K562 treated with DMSO at 1 percent for 24 hours (cell line): Measurements from ENCODE around the gene IQCC. TPM values are rescaled to one million over a fixed set of nuclear protein-coding genes. Genes with fewer than 3 reads are reported as not detected.

Experiments
- total RNA-seq: library from RNA; unstranded; fragments of 300-600 nt; gene quantifications from 2 replicates; pipeline ENCODE4 v1.2.3, GENCODE V29; 2022; ENCODE audit warnings: low read depth; ENCODE audit not compliant: insufficient read depth

The IQCC gene
- total RNA-seq: 5.7 and 6.1 TPM in 2 replicates

GRCh38 chr1:32205401-32206370, at the start of gene IQCC:
Gene IQCC, plus strand, starts transcription at chr1:32205671. Its CDS starts 11 bp downstream, at chr1:32205682.

DNA sequence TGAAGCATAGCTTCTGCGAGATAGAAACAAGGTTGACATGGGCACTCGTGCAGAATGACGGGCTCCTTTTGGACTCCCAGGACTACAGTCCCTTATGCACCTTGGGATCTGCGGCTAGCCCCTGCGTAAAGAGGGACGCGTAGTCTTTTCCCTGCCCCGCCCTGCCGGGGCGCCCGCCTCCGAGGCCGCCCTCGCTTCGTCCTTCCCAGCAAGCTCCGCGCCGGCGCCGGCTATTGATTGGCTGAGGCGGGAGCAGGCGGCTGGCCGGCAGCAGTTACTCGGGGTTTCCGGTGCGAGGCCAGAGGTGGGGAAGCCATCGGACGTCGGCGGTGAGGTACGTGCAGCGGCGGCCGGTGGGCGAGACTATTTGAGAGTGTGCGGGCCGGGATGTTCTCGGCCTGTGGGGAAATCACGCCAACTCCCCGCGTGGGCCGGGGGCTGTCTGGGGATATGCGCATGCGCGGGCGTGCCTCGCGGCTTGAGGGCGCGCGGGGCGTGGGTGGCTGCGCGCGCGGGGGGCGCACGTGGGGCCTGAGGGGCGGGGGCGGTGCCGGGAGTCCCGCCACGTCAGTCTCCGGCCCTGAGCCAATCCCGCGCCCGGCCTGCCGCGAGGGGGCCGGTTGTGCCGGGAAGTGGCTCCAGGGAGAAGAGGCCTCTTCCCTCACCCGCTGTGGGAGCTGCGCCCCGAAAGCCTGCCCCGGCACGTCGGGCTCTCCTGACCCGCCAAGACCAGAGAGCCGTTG, 25.9 kb upstream of the IQCC start, which contains the start of gene TXLNA:
Gene TXLNA, plus strand, starts transcription at position 233 of the 743 bp plus-strand sequence. CDS start 671 bp downstream, outside the sequence.

GRCh38 chr1:32200226-32201010, 5.1 kb upstream of the IQCC start, which contains the start of gene CCDC28B:
Gene CCDC28B, plus strand, starts transcription at chr1:32200595. Its CDS starts 1,341 bp downstream, at chr1:32201936.

DNA sequence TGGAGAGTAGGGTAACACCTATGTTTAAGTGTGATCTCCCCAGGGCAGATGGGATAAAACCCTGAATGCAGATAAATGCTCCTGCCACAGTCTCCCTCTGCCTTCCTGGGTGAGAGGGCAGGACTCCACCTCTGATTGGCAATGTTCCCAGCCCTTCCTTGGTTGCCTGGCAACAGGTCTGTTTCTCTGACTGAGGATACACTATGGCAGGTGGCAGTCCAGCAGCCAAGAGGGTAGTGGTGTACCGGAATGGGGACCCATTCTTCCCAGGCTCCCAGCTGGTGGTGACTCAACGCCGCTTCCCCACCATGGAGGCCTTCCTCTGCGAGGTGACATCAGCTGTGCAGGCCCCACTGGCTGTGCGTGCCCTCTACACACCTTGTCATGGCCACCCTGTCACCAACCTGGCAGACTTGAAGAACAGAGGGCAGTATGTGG, 3.4 kb downstream of the IQCC start, which contains the start of gene DCDC2B:
Gene DCDC2B, plus strand, starts transcription at position 199 of the 438 bp plus-strand sequence. Its CDS starts 5 bp downstream, at position 204.

GRCh38 chr1:32221980-32222755, 16.7 kb downstream of the IQCC start, which contains the start of the genes EIF3I and TMEM234:
Gene EIF3I, plus strand, starts transcription at chr1:32222407. Its CDS starts 35 bp downstream, at chr1:32222442.
Gene TMEM234, minus strand, starts transcription at chr1:32222353. Its CDS starts 31 bp downstream, at chr1:32222322.

DNA sequence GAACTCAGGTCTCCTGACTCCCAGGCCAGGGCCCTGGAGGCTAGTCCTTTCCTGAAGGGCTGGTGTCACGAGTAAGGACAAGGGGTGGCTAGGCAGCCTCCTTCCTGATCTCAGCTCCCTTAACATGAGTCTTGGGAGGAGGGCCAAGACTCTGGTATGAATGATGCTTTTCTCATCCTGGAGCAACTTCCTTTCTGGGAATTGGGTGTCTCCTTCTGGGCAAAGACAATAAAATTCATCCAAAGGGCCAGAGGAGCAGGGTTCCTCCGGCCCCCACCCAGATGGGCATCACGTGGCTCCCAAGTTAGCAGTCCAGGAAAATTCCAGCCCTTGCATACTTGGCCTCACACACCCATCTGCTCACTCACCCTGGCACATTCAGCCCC, 41.4 kb downstream of the IQCC start, which contains the start of gene FAM167B:
Gene FAM167B, plus strand, starts transcription at position 335 of the 386 bp plus-strand sequence. CDS start 200 bp downstream, outside the sequence.

DNA sequence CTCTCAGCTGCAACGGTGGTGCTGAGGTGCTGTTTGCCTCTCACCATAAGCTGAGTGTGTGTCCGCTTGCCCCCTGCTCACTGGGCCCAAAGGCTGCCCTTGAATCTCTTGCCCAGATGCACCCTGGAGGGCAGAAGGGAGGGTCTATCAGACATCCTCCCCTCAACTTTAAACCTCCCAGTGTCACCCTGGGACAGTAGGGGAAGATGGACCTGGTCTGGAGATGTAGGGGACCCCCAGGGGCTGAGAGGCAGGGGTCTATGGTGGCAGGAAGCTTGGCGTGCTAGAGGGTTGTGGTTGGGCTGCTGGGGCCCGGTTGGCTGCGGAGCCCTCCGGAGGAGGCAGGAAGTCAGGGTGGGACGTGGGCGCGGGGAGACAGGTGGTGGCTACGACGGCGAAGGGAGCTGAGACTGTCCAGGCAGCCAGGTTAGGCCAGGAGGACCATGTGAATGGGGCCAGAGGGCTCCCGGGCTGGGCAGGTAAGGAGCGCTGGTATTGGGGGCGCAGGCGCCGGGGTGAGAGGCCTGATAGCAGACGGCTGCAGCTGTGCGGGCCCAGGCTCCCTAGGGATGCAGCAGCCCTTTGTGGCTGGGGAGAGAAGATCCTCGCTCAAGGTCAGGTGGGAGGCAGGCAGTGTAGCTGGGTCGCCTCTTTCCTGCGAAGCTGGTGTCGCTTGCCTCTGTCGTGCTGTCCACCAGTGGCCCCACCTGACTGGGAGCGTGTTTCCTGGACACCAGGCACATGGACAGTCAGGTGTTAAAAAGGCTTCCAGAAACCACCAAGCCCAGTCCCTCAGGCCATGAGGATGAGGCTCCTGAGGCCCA, 45.6 kb downstream of the IQCC start, which contains the start of gene LCK:
Gene LCK, plus strand, starts transcription at position 373 of the 824 bp plus-strand sequence. CDS start 23,065 bp downstream, outside the sequence.

Other genes starting within 250 kb of the IQCC start
- 144 and 155 TPM in 2 replicates for gene KHDRBS1, start 191.8 kb upstream of the IQCC start, total RNA-seq
- gene TMEM39B, start 132.7 kb upstream of the IQCC start, total RNA-seq: 27.9 and 30.6 TPM in 2 replicates
- 20.3 and 20.9 TPM in 2 replicates for gene KPNA6, start 97.6 kb upstream of the IQCC start, total RNA-seq
- gene TXLNA, start 26.0 kb upstream of the IQCC start, total RNA-seq: 43.3 and 43.8 TPM in 2 replicates
- 39.0 and 39.9 TPM in 2 replicates for gene CCDC28B, start 5.1 kb upstream of the IQCC start, total RNA-seq
- gene DCDC2B, start 3.4 kb downstream of the IQCC start, total RNA-seq: not detected in 2 replicates
- 11.8 and 14.2 TPM in 2 replicates for gene TMEM234, start 16.7 kb downstream of the IQCC start, total RNA-seq
- gene EIF3I, start 16.7 kb downstream of the IQCC start, total RNA-seq: 260 and 263 TPM in 2 replicates
- gene FAM167B, start 41.6 kb downstream of the IQCC start, total RNA-seq: not detected in 2 replicates
- not detected in 2 replicates for gene LCK, start 45.6 kb downstream of the IQCC start, total RNA-seq
- gene HDAC1, start 86.4 kb downstream of the IQCC start, total RNA-seq: 201 and 222 TPM in 2 replicates
- 81.0 and 81.4 TPM in 2 replicates for gene MARCKSL1, start 130.6 kb downstream of the IQCC start, total RNA-seq
- gene FAM229A, start 156.8 kb downstream of the IQCC start, total RNA-seq: 13.8 and 16.1 TPM in 2 replicates
- 1.3 and 1.4 TPM in 2 replicates for gene TSSK3, start 156.9 kb downstream of the IQCC start, total RNA-seq
- 59.5 and 67.9 TPM in 2 replicates for gene BSDC1, start 188.8 kb downstream of the IQCC start, total RNA-seq